ENCODE measurements around the gene MGAT1. TPM values are rescaled to one million over a fixed set of nuclear protein-coding genes. Genes with fewer than 3 reads are reported as not detected.
"Not testable (repeated sequence)": the region's sequence is repeated elsewhere in the genome, so short reads cannot be mapped to it uniquely, and the experiment has no call there.

The MGAT1 gene
- total RNA-seq, 1 experiment from 2014 or later = 49.9 TPM

DNA sequence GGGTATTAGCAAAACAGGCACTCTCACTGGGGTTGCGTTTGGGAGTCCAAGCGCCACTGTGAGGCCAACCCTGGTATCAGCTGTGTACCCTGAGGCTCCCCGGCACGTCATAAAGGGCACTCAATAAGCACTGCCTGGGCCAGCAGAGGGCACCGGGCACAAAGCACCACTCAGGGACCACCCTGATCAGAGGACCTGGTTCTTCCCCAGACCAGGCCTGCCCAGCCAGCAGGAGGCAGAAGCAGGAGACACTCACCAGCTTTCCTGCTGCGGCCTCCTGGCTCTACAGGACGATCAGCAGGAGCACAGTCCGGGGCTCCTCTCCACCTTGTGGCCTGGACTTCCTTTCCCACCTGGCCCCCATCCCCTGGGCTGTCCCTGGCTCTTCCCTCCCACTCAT, 12.6 kb downstream of the MGAT1 start:
- H3K27ac ChIP-seq (ENCODE audit: low read depth, low read length, poor library complexity, severe bottlenecking) = no peak overlapping the region
- intact Hi-C loops (cut with micrococcal nuclease; ENCODE audit: unreplicated experiment) = no loop called here
- no peaks in the 10 kb centered on the region for H3K27me3 ChIP-seq (replicated peaks; ENCODE audit: insufficient read depth, low read depth, low read length, poor library complexity)
- BruUV-seq (replicated peaks) = no TSS peak
- H3K4me3 ChIP-seq (ENCODE audit: low read depth, low read length, poor library complexity, severe bottlenecking) = no peak overlapping the region
- ChIA-PET CTCF (no interaction called here), POLR2A (ENCODE audit: low non-redundant PET) (no interaction called here)
- no peaks in the 10 kb centered on the region for H3K9me3 ChIP-seq (ENCODE audit: low read depth, low read length, poor library complexity, severe bottlenecking)
- H3K4me1 ChIP-seq (ENCODE audit: insufficient read depth, low read length, poor library complexity, severe bottlenecking) = no peaks in the 10 kb centered on the region
- no peak for DNase-seq (ENCODE audit: low spot score)
- TF ChIP-seq, protein P1, sequence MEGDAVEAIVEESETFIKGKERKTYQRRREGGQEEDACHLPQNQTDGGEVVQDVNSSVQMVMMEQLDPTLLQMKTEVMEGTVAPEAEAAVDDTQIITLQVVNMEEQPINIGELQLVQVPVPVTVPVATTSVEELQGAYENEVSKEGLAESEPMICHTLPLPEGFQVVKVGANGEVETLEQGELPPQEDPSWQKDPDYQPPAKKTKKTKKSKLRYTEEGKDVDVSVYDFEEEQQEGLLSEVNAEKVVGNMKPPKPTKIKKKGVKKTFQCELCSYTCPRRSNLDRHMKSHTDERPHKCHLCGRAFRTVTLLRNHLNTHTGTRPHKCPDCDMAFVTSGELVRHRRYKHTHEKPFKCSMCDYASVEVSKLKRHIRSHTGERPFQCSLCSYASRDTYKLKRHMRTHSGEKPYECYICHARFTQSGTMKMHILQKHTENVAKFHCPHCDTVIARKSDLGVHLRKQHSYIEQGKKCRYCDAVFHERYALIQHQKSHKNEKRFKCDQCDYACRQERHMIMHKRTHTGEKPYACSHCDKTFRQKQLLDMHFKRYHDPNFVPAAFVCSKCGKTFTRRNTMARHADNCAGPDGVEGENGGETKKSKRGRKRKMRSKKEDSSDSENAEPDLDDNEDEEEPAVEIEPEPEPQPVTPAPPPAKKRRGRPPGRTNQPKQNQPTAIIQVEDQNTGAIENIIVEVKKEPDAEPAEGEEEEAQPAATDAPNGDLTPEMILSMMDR (conservative IDR thresholded peaks at IDR 0.05; ENCODE audit: low read depth, low read length) = no peak
- no peak for TF ChIP-seq EZH2 (IDR thresholded peaks at IDR 0.05; ENCODE audit: borderline replicate concordance, low read depth, low read length, poor library complexity, severe bottlenecking)
- H3K36me3 ChIP-seq (ENCODE audit: insufficient read depth, low read length, poor library complexity, severe bottlenecking) = peaks cover 16% of the 10 kb centered on the region

DNA sequence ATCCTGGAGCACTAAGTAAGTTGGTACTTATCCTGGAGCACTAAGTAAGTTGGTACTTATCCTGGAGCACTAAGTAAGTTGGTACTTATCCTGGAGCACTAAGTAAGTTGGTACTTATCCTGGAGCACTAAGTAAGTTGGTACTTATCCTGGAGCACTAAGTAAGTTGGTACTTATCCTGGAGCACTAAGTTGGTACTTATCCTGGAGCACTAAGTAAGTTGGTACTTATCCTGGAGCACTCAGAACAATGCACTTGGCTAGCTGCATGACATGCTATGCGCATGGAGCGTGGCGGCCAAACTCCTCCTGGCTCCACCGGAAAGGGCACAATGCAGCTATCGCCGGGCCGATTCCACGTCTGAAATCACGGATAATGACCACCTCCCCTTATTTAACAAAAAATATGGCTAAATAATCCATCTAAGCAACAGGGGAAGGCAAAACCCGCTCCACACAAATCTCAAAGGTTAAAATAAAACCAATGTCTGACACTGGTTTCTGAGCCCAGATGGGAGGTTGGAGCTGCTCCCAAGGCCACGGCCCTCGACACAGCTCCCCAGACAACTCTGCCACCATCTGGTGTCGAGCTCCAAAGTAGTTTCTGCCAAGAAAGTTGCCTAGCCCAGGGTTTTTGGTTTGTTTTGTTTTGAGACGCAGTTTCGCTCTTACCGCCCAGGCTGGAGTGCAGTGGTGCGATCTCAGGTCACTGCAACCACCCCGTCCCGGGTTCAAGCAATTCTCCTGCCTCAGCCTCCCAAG, 13.8 kb downstream of the MGAT1 start:
- H3K4me1 ChIP-seq (ENCODE audit: insufficient read depth, low read length, poor library complexity, severe bottlenecking); BruUV-seq (replicated peaks); CTCF ChIA-PET; DNase-seq (ENCODE audit: low spot score); H3K9me3 ChIP-seq (ENCODE audit: low read depth, low read length, poor library complexity, severe bottlenecking); POLR2A ChIA-PET (ENCODE audit: low non-redundant PET); H3K27ac ChIP-seq (ENCODE audit: low read depth, low read length, poor library complexity, severe bottlenecking); H3K4me3 ChIP-seq (ENCODE audit: low read depth, low read length, poor library complexity, severe bottlenecking); H3K27me3 ChIP-seq (replicated peaks; ENCODE audit: insufficient read depth, low read depth, low read length, poor library complexity): not testable (repeated sequence)
- peaks cover 16% of the 10 kb centered on the region for H3K36me3 ChIP-seq (ENCODE audit: insufficient read depth, low read length, poor library complexity, severe bottlenecking)
- intact Hi-C loops (cut with micrococcal nuclease; ENCODE audit: unreplicated experiment) = loop anchor here (10.0 kb wide), 1 partner anchor 366 kb away; no protein-coding TSS in a partner anchor

DNA sequence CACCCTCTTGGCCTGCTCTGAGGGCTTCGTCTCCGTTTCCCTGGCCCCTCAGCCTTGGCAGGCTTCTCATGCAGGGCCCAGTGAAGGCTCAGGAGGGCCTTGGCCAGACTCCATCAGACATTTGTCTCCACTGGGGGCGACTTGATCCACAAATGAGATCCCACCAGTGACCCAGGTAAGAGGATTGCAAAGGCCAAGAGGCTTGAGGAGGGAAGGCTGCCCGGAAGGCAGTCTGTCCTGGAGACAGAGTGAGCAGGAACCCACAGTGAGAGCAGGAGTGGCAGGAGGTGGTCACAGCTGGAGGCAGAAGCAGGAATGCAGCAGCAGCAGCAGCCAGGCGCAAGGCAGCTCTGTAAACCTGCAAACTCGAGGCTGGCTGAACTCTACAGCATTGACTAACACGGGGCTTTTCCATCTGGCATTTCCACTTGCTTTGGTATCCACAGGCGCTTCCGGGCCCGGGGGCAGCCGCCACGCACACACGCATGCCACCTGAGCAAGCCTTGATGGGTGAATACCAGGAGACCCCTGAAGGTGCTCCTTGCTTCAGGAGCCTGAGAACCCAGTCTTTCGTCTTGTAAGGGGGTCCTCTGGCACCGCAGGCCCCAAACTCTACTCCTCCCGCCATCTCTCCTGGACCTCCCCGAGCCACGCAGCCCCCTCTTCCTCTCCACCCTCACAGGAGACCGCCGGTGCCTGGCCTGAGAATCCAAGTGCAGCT, 14.7 kb downstream of the MGAT1 start:
- Histone ChIP-seq H3K4me3 (ENCODE audit: low read depth, low read length, poor library complexity, severe bottlenecking) (no peak overlapping the region), H3K27me3 (replicated peaks; ENCODE audit: insufficient read depth, low read depth, low read length, poor library complexity) (no peaks in the 10 kb centered on the region), H3K36me3 (ENCODE audit: insufficient read depth, low read length, poor library complexity, severe bottlenecking) (peaks cover 16% of the 10 kb centered on the region), H3K9me3 (ENCODE audit: low read depth, low read length, poor library complexity, severe bottlenecking) (no peaks in the 10 kb centered on the region), H3K4me1 (ENCODE audit: insufficient read depth, low read length, poor library complexity, severe bottlenecking) (no peaks in the 10 kb centered on the region), H3K27ac (ENCODE audit: low read depth, low read length, poor library complexity, severe bottlenecking) (no peak overlapping the region)
- intact Hi-C loops (cut with micrococcal nuclease; ENCODE audit: unreplicated experiment) = loop anchor here (10.0 kb wide), 1 partner anchor 367 kb away; no protein-coding TSS in a partner anchor
- DNase-seq (ENCODE audit: low spot score) = no peak
- BruUV-seq (replicated peaks) = no TSS peak
- ChIA-PET POLR2A (ENCODE audit: low non-redundant PET) (no interaction called here), CTCF (no interaction called here)
- no peak for TF ChIP-seq EZH2 (IDR thresholded peaks at IDR 0.05; ENCODE audit: borderline replicate concordance, low read depth, low read length, poor library complexity, severe bottlenecking)
- TF ChIP-seq, protein P1 (conservative IDR thresholded peaks at IDR 0.05; ENCODE audit: low read depth, low read length) = no peak

Data from A673 (cell line).